HUES6 (cell line): Measurements from ENCODE around the gene ARHGEF3.

Experiments used
- H3K27ac ChIP-seq: 2 replicates; pipeline ENCODE4 v1.7.0; 2013; ENCODE audit warnings: low read depth, mild to moderate bottlenecking, low read length, inconsistent platforms
- H3K27me3 ChIP-seq: 2 replicates; pipeline ENCODE4 v1.6.1; 2013; ENCODE audit warnings: low read length; ENCODE audit not compliant: control insufficient read depth, insufficient read depth
- H3K36me3 ChIP-seq: 2 replicates; pipeline ENCODE4 v1.6.1; 2013; ENCODE audit warnings: low read length; ENCODE audit not compliant: control insufficient read depth, insufficient read depth
- H3K4me1 ChIP-seq: 2 replicates; pipeline ENCODE4 v1.6.1; 2013; ENCODE audit warnings: low read length; ENCODE audit not compliant: control insufficient read depth, insufficient read depth
- H3K4me3 ChIP-seq: 2 replicates; pipeline ENCODE4 v1.5.1; 2013; ENCODE audit warnings: low read depth, low read length
- H3K9ac ChIP-seq: one replicate; pipeline ENCODE4 v1.6.1; 2013; ENCODE audit warnings: mild to moderate bottlenecking, low read length
- H3K9me3 ChIP-seq: 2 replicates; pipeline ENCODE4 v1.6.1; 2013; ENCODE audit warnings: low read depth, low read length; ENCODE audit not compliant: control insufficient read depth, insufficient read depth

Gene ARHGEF3

GRCh38 chr3:56789076-56789475 is 12.7 kb downstream of the ARHGEF3 start:
- Histone ChIP-seq H3K27me3 (no peaks in the 10 kb centered on the region), H3K4me1 (peaks cover 4% of the 10 kb centered on the region; the same call in 1 of the 2 replicates), H3K27ac (no peak overlapping the region), H3K9me3 (no peaks in the 10 kb centered on the region), H3K9ac (no peak overlapping the region), H3K4me3 (no peak overlapping the region), H3K36me3 (no peaks in the 10 kb centered on the region)

- Histone ChIP-seq H3K27me3 (no peaks in the 10 kb centered on the region), H3K9me3 (no peaks in the 10 kb centered on the region), H3K27ac (no peak overlapping the region), H3K9ac (no peak overlapping the region), H3K4me3 (no peak overlapping the region), H3K4me1 (peaks cover 4% of the 10 kb centered on the region; the same call in 1 of the 2 replicates), H3K36me3 (no peaks in the 10 kb centered on the region)
Observed at GRCh38 chr3:56788521-56788920, 13.2 kb downstream of the ARHGEF3 start.

- H3K4me1 ChIP-seq = peaks cover 4% of the 10 kb centered on the region; the same call in 1 of the 2 replicates
- H3K36me3 ChIP-seq = no peaks in the 10 kb centered on the region
- no peaks in the 10 kb centered on the region for H3K9me3 ChIP-seq
- H3K9ac ChIP-seq = no peak overlapping the region
- H3K4me3 ChIP-seq = no peak overlapping the region
- H3K27me3 ChIP-seq = no peaks in the 10 kb centered on the region
- no peak overlapping the region for H3K27ac ChIP-seq
Observed at GRCh38 chr3:56787784-56788256, 13.9 kb downstream of the ARHGEF3 start.

GRCh38 chr3:56787258-56787775 is 14.4 kb downstream of the ARHGEF3 start:
- Histone ChIP-seq H3K27me3 (no peaks in the 10 kb centered on the region), H3K36me3 (no peaks in the 10 kb centered on the region), H3K4me1 (peaks cover 4% of the 10 kb centered on the region; the same call in 1 of the 2 replicates), H3K27ac (no peak overlapping the region), H3K9me3 (no peaks in the 10 kb centered on the region), H3K4me3 (no peak overlapping the region), H3K9ac (no peak overlapping the region)

- Histone ChIP-seq H3K36me3 (no peaks in the 10 kb centered on the region), H3K9ac (no peak overlapping the region), H3K4me3 (no peak overlapping the region), H3K27me3 (no peaks in the 10 kb centered on the region), H3K9me3 (no peaks in the 10 kb centered on the region), H3K4me1 (peaks cover 4% of the 10 kb centered on the region; the same call in 1 of the 2 replicates), H3K27ac (no peak overlapping the region)
Observed at GRCh38 chr3:56785499-56785898, 16.2 kb downstream of the ARHGEF3 start.

GRCh38 chr3:56784448-56785001 is 17.2 kb downstream of the ARHGEF3 start:
- Histone ChIP-seq H3K27me3 (no peaks in the 10 kb centered on the region), H3K4me1 (peaks cover 4% of the 10 kb centered on the region; the same call in 1 of the 2 replicates), H3K27ac (no peak overlapping the region), H3K36me3 (no peaks in the 10 kb centered on the region), H3K9me3 (no peaks in the 10 kb centered on the region), H3K9ac (no peak overlapping the region), H3K4me3 (no peak overlapping the region)

- Histone ChIP-seq H3K27me3 (no peaks in the 10 kb centered on the region), H3K9me3 (no peaks in the 10 kb centered on the region), H3K4me3 (no peak overlapping the region), H3K27ac (no peak overlapping the region), H3K36me3 (no peaks in the 10 kb centered on the region), H3K9ac (no peak overlapping the region), H3K4me1 (peaks cover 4% of the 10 kb centered on the region; the same call in 1 of the 2 replicates)
Observed at GRCh38 chr3:56783644-56784447, 17.9 kb downstream of the ARHGEF3 start.

GRCh38 chr3:56782906-56783305 is 18.8 kb downstream of the ARHGEF3 start:
- no peaks in the 10 kb centered on the region for H3K27me3 ChIP-seq
- no peak overlapping the region for H3K4me3 ChIP-seq
- no peaks in the 10 kb centered on the region; the same call in 1 of the 2 replicates for H3K4me1 ChIP-seq
- H3K9ac ChIP-seq = no peak overlapping the region
- no peak overlapping the region for H3K27ac ChIP-seq
- no peaks in the 10 kb centered on the region for H3K36me3 ChIP-seq
- H3K9me3 ChIP-seq = no peaks in the 10 kb centered on the region

GRCh38 chr3:56782215-56782614 is 19.5 kb downstream of the ARHGEF3 start:
- H3K4me1 ChIP-seq = no peaks in the 10 kb centered on the region; the same call in 1 of the 2 replicates
- H3K36me3 ChIP-seq = no peaks in the 10 kb centered on the region
- H3K27ac ChIP-seq = no peak overlapping the region
- H3K27me3 ChIP-seq = no peaks in the 10 kb centered on the region
- no peaks in the 10 kb centered on the region for H3K9me3 ChIP-seq
- no peak overlapping the region for H3K9ac ChIP-seq
- no peak overlapping the region for H3K4me3 ChIP-seq

GRCh38 chr3:56781762-56782161 is 20.0 kb downstream of the ARHGEF3 start:
- Histone ChIP-seq H3K4me3 (no peak overlapping the region), H3K36me3 (no peaks in the 10 kb centered on the region), H3K9ac (no peak overlapping the region), H3K9me3 (no peaks in the 10 kb centered on the region), H3K4me1 (no peaks in the 10 kb centered on the region; the same call in 1 of the 2 replicates), H3K27ac (no peak overlapping the region), H3K27me3 (no peaks in the 10 kb centered on the region)

- no peak overlapping the region for H3K4me3 ChIP-seq
- no peaks in the 10 kb centered on the region for H3K9me3 ChIP-seq
- H3K9ac ChIP-seq = no peak overlapping the region
- no peak overlapping the region for H3K27ac ChIP-seq
- no peaks in the 10 kb centered on the region for H3K36me3 ChIP-seq
- H3K27me3 ChIP-seq = no peaks in the 10 kb centered on the region
- no peaks in the 10 kb centered on the region; the same call in 1 of the 2 replicates for H3K4me1 ChIP-seq
Observed at GRCh38 chr3:56780936-56781335, 20.8 kb downstream of the ARHGEF3 start.
